ENCODE measurements around the gene RPL13.

The RPL13 gene

GRCh38 chr16:89560378-89561141 lies at the start of gene RPL13:
Gene RPL13, plus strand, starts transcription at chr16:89560682. Its CDS starts 278 bp downstream, at chr16:89560960.
- DNase-seq (ENCODE audit: low spot score) = peak; percentile 99
- TF ChIP-seq CTCF (IDR thresholded peaks at IDR 0.05; ENCODE audit: borderline replicate concordance, control extremely low read depth, extremely low read depth, insufficient read depth, missing control alignments) = no peak
- in situ Hi-C loops (cut with MboI; ENCODE audit: low sequenced_read_pairs, unreplicated experiment) = no loop called here

- in situ Hi-C loops (cut with MboI; ENCODE audit: low sequenced_read_pairs, unreplicated experiment) = no loop called here
- no peak for TF ChIP-seq CTCF (IDR thresholded peaks at IDR 0.05; ENCODE audit: borderline replicate concordance, control extremely low read depth, extremely low read depth, insufficient read depth, missing control alignments)
- DNase-seq (ENCODE audit: low spot score) = no peak
Observed at GRCh38 chr16:89511374-89511773, 49.1 kb upstream of the RPL13 start.

GRCh38 chr16:89512453-89512852 lies 48.0 kb upstream of the RPL13 start:
- in situ Hi-C loops (cut with MboI; ENCODE audit: low sequenced_read_pairs, unreplicated experiment) = no loop called here
- no peak for TF ChIP-seq CTCF (IDR thresholded peaks at IDR 0.05; ENCODE audit: borderline replicate concordance, control extremely low read depth, extremely low read depth, insufficient read depth, missing control alignments)

GRCh38 chr16:89517128-89517527 lies 43.4 kb upstream of the RPL13 start:
- in situ Hi-C loops (cut with MboI; ENCODE audit: low sequenced_read_pairs, unreplicated experiment) = no loop called here
- no peak for DNase-seq (ENCODE audit: low spot score)
- TF ChIP-seq CTCF (IDR thresholded peaks at IDR 0.05; ENCODE audit: borderline replicate concordance, control extremely low read depth, extremely low read depth, insufficient read depth, missing control alignments) = no peak

More at GRCh38 chr16:89512453-89512852, 48.0 kb upstream of the RPL13 start:
- no peak for DNase-seq (ENCODE audit: low spot score)

- TF ChIP-seq CTCF (IDR thresholded peaks at IDR 0.05; ENCODE audit: borderline replicate concordance, control extremely low read depth, extremely low read depth, insufficient read depth, missing control alignments) = no peak
- no peak for DNase-seq (ENCODE audit: low spot score)
- in situ Hi-C loops (cut with MboI; ENCODE audit: low sequenced_read_pairs, unreplicated experiment) = no loop called here
Observed at GRCh38 chr16:89519881-89520280, 40.6 kb upstream of the RPL13 start.

GRCh38 chr16:89522287-89522686 lies 38.2 kb upstream of the RPL13 start:
- no peak for TF ChIP-seq CTCF (IDR thresholded peaks at IDR 0.05; ENCODE audit: borderline replicate concordance, control extremely low read depth, extremely low read depth, insufficient read depth, missing control alignments)
- in situ Hi-C loops (cut with MboI; ENCODE audit: low sequenced_read_pairs, unreplicated experiment) = no loop called here
- no peak for DNase-seq (ENCODE audit: low spot score)
